Stimulated activated CD4-positive, alpha-beta T cell treated with anti-CD3 and anti-CD28 coated beads, Interleukin-12 subunit alpha, Interleukin-12 subunit beta, amount 100 ng/mL, for 4 hours (primary cell): Measurements from ENCODE around the gene GLRX.

Source experiments
- DNase-seq: peaks from one replicate; pipeline ENCODE4 v3.0.0-alpha.2; 2020

Gene GLRX, protein sequence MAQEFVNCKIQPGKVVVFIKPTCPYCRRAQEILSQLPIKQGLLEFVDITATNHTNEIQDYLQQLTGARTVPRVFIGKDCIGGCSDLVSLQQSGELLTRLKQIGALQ

DNA sequence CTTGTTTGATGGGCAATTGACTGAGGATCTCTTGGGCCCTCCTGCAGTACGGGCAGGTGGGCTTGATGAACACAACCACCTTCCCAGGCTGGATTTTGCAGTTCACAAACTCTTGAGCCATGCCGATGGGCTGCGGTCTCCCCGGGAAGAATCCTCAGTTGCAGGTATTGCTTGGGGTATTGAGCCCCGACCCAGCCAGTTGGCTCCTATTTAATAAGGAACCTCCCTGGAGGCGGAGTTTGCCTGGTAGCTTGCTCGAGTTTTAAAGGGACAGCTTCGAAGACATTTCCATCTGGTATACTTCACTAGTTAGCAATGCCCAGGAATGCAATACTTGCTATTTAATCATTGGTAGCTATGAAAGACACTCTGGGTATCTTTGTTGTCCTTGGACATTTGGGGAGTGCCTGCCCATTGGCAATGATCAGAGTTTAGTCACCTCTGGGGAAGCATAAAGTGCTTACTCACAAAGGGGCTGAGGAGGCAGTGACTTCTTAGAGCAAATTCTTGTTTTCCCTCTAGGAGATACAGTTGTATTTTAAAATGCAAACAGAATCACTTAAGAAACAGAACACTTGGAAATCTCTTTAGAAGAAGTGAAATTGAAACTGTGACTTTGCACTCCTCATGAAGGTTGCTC is at the start of gene GLRX:
TSS of gene GLRX (minus strand) at position 185 of the 640 bp plus-strand sequence. CDS start at position 121, 64 bp downstream.
- peak; percentile 27 for DNase-seq

DNA sequence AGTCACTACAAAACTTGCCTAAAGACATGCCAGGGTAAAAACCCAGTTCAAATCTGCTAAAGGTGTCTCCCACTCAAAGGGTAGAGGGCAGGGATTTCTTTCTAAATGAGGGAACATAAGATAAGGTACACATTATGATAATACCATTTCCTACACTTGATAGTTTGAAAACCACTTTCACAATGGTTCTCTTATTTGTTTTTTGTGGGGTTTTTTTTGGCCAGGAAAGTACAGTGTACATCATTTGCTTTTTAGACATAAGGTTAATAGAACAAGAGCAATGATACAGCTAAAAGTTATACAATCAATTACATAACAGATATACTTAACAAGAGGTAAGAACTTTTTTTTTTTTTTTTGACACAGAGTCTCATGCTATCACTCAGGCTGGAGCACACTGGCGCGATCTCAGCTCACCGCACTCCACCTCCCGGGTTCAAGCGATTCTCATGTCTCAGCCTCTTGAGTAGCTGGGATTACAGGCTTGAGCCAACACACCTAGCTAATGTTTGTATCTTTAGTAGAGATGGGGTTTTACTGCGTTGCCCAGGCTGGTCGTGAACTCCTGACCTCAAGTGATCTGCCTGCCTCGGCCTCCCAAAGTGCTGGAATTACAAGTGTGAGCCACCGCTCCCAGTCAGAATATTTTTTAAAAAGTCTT is 48.8 kb upstream of the GLRX start:
- no peak for DNase-seq

DNA sequence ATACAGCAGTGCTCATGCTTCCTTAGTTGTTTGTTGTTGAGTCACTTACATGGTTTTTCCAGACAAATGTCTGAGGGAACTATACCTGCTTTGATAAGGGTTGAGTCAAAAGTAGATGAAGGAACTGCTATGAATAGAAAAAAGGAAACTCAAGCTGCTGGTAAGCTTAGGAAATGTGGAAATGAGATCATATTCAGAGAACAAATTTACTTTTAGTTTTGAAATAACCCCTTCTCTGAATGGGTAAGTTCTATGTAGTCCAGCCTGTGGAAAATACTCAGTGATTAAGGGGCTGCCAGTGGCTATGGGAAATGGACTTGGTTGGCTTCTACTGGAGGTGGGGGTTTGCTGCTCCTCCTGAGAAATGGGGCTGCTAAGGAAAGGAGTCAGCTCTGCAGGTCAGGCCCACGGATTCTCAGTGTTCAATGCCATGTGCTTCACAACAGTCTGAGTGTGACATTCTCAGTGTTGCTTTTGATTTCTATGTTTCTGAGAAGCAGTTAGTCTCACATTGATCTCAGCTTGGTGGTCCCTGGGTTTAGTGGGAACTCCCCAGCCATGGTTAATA is 47.7 kb upstream of the GLRX start:
- DNase-seq = peak; percentile 42

DNA sequence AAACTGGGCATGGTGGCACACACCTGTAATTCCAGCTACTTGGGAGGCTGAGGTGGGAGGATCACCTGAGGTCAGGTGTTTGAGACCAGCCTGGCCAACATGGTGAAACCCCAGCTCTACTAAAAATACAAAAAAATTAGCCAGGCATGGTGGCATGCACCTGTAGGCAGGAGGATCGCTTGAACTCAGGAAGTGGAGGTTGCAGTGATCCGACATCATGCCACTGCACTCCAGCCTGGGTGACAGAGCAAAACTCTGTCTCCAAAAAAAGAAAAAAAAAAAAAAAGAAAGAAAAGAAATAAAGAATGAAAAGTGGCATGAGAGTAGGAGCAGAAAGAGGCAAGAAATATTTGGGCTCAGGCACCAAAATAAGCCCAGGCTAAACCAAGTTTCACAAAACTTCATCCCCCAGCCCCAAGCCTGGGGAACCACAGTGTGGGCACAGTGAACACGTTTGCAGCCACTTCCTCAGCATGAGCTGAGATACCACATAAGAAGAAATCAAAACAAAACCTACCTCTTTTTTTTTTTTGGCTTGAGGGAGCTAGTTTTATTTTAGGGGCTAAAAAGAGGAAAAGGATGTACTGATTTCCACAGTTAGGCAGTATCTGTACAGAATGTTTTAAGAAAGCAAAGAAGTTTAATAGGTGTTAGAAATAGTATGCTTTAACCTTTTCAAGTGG is 46.8 kb upstream of the GLRX start:
- DNase-seq = peak; percentile 28

DNA sequence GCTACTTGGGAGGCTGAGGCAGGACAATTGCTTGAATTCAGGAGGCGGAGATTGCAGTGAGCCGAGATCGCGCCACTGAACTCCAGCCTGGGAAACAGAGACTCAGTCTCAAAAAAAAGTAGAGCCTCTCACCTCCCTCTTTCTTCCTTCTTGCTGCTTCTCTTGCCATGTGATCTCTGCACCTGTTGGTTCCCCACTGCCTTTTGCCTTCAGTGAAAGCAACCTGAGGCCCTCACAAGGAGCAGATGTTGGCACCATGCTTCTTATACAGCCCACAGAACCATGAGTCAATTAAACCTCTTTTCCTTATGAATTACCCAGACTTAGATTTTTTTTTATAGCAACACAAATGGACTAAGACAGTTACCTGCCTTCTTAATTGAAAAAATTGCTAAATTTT is 45.6 kb upstream of the GLRX start:
- no peak for DNase-seq

DNA sequence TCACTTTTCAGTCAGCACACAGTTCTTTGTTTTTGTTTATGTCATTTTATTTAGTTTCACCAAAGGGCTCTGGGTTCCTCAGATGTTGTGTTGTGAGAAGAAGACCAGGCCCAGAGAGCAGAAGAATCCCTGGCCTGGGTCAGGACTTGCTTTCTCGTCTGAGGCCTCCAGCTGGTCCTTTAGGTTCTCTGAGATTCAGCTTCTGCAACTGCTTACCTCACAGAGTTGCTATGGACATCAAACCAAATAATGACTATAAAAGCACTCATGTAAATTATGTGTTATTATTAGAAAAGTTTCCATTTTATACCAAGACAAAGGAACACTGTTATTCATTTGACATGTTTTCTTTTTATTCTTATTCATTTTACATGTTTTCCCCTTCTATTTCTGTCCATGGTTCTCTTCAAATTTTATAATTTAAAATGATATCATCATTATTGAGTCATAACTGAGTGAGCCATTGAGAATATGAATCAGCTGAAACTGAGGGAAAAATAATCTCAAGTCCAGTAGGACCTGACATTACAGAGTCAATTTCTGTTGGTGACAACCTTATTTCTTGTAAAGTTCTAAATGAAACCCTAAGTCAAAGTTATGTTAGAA is 44.0 kb upstream of the GLRX start:
- no peak for DNase-seq

DNA sequence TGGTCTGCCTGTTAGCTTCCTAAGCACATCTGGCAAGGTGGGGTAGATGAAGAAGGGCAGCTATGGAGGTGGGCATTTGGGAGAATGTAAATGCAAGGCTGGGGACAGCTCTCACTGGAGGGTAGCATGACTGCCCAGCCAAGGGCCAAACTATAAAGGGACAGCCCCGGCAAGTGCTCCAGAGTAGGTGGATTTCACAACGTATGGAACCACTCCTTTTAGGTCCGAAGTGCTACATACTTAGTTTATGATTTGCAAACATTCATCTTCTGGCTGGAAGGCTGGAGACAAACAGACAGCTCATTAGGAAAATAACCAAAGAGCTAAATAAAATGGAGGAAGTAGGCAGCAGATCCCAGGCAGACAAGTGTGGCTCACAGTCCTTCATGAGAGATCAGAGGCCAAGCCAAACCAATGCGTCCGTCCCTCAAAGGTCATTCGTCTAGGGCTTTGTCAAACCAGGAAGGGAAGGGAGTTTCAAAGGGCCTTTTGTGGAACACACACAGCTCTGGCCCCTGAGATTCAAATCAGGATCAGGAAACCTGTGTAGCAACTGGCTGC is 42.5 kb upstream of the GLRX start:
- no peak for DNase-seq

DNA sequence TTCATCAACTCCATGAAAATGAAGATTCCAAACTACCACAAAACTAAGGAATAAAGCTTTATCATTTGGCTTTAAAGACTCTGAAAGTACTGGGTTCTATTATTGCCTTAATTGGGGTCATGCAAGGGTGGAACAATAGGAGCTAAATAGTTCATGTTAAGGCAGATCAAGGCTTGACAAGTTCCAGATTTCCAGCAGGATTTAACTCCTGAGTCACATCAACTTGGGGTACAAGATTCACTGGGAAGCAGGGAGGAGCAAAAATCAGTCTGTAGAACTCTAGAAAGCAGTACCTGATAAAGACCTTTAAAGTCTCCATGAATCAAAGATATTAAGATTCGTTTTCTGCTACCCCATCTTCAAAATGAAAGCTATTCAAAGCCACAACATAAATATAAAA is 41.9 kb upstream of the GLRX start:
- DNase-seq = no peak

DNA sequence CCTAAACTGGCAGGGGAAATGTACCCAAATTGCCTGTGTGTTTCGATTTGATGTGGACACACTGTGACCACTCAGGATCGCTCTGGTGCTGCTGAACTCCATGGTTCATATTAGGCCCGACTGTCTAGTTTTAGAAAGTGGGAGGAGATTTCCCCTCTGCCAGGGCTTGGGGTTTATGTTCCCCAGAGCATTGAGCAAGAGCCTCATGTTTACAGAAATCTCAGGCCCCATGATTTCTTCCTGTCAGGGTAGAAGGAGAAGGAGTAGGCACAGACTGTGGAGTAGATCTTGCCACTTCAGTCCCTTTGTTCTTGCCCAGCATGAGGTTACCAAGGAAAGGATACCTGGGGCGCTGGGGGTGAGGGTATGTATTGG is 40.8 kb upstream of the GLRX start:
- DNase-seq = no peak

DNA sequence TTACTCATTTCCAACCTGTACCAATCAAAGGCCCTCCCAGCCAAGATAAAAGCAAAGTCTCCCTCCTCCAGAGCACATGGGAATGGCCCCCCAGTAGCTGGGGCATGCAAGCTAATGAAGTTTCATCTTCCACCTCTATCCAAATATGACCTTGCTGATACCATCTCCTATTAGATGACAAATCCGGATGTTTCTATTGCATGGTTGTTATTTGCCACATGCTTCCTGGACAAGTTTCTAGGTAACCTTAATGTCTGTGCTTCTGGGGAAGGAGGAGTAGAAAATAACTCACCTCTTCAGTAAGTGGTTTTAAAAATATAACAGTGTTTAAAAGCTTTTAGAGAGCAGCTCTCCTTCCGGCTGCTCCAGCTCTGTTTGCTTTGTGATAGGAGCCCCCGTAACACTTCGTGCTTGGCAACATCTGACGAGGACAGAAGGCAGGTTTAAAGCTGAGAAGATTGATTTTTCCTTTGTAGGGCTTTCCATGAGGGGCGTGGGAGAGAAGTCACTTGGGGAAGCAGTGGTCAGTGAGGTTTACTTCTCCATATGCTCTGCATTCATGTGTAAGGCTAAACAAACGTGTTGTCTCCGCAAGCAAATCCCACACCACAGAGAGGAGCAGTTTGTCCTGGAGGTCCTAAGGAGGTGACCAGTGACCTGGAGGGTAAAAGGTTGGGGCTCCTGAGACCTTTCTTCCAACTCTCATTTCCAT is 40.3 kb upstream of the GLRX start:
- no peak for DNase-seq

DNA sequence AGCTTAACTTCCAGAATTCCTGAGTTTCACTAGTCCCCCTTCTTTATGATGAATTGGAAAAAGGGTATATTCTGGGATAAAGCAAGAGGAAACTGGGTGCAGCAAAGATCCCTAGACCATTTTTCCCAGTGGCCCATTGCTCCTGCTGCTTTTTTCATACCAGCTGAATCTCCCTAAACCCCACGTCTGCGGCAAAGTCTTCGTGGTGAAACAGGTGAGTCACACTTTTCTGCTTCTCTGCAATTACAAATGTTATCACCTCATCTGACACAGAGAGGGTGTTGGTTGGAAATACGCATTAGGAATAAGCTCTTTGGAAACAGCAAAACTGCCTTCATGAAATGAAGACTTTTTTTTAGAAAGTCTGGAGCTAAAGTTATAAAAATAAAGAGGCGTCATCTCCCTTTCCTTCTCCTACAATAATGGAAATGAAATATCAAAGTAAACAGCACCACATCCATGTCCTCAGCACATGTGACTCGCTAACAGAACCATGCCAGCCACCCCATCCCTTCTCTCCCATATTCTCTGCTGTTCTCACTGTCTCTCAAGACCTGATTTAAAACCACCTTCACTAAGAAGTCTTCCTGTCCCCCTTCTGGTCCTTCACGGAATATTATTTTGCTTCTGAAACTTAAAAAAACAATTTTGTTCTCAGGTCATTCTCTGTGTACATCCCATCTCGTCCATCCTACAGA is 39.5 kb upstream of the GLRX start:
- no peak for DNase-seq

DNA sequence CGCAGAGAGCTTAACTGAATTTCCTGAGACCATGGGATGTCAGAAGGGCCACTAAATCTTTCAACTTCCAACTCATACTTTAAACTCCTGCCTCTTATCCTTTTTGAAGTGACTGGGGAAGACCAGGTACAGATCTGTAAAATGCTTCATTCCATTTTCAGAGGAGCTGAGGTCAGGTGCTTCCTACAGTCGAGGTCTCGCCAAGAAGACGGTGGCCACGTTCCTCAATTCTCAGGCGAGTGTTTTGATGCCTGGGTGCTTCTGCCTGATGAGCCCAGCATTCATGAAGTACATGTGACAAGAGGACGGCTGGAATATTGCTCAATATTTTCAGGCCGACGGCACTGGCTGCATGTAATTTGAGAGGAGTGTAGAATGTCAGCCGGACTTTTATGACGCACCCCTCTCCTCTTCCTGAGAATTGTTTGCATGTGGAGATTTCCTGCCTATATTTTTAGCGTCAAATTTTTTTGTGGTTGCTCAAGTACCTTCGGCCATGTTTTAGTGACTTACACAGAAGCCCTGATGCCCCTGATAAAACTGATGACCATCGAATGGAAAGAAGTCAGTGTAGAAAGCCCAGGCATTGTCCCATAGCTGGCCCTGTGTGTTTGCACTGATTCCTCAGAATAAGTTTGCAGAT is 38.8 kb upstream of the GLRX start:
- no peak for DNase-seq

DNA sequence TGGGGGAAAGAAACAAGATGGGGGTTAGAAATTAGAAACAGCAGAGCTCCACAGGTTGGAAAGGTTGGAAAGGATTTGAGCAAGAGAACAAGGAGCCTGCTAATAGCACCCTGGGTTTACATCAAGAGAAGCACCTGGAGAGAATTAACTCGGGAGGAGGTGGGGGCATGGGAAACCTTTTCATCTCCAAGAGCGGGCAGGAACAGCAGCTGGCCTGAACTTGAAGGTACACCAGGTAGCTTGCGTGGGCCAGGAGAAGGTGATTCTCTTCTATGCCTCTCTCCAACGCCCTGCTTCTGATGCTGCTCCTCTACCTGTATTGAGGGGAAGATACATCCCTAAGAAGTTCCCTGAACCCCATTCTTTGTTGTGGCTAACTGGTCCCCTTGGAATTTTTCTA is 37.1 kb upstream of the GLRX start:
- no peak for DNase-seq

DNA sequence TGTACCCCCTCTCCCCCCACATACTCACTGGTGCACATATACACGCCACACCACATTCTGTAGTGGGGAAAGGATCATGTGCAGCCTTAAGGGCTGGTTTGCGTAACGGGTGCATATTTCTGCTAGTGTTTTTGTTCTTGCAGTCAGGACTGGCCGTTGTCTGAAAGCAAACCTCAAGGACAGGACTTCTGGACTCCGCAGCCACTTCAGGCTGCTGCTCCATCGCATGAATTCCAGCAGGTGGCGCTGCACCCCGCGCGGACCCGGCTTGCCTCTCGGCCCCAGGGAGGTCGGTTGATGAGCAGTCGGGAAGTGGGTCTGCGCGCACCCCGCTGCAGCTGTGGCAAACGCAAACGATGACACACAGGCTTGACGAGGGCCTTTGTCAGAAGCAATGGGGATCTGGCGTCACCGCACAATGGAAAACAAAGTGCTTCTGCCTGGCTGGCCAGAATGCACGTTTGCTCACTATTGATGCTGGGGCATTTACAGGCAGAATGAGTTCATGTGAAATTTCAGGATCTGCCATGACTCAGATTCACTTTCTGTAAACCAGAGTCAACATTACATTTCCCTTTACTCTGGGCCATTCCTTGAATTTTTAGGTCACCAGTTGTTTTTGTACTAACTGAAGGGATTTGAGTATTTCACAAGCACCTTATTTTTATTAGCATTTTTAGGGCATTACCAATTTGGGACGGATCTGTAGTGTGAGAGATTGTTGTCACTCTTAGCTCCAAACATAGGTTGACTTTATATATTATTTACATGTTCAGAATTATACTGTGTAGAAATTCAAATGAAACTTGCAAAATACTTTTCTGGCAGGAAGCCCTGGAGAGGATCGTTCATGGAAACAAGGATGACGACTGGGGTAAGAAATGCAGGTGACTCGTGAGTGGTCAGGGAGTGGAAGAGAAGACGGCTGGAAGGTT is 36.4 kb upstream of the GLRX start:
- DNase-seq = peak; percentile 90

DNA sequence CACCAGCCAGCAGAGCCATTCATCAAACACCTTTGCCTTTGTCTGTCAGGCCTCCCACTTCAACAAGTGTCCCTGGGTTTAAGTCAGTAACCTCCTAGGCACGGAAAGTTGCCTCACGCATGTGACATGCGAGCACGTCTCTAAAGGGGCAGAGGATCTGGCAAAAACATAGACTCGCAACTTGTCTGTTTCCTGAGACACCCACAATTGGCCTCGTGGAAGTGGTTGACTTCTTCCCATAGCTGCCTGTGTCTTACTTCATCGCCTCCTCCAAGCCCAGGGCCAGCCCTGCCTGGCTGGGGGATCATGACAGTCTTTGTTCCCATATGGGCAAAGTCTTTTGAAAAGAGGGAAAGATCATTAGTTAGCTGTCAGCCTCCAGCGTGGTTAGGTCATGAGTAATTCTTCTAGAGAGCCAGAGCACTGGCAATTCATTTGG is 35.5 kb upstream of the GLRX start:
- no peak for DNase-seq

DNA sequence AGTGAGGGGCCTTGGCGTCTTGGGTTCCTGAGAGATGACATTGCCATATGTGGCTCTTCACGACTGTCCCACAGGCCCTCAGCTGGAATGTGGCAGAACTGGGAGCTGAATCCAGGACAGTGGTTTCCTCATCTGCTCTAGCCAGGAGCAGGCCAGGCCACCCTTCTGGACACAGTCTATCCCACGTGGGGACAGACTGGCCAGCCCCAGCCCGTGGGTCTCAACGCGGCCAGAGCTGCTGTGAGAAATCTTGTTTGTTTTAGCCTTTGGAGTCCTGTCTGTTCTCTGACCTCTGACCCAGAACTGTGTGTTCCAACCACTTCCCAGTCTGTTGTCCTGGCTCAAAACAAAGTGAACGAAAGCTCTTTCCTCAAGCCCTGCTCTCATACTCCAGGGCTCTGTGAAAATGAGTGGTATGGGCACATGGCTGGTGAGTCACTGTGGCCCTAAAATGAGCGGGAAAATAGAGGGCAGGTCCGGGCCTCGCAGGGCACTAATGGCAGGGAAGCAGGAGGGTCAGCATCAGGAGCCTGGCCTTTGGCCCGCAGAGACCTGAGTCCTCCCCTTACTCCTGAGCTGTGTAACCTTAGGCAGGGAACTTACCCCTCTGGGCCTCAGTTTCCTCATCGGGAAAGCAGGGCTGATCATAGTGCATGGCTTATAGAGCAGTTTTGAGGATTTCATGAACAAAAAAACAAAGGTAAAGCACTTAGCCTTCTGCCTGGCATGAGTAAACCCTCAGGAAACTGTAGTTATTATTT is 34.8 kb upstream of the GLRX start:
- DNase-seq = no peak

DNA sequence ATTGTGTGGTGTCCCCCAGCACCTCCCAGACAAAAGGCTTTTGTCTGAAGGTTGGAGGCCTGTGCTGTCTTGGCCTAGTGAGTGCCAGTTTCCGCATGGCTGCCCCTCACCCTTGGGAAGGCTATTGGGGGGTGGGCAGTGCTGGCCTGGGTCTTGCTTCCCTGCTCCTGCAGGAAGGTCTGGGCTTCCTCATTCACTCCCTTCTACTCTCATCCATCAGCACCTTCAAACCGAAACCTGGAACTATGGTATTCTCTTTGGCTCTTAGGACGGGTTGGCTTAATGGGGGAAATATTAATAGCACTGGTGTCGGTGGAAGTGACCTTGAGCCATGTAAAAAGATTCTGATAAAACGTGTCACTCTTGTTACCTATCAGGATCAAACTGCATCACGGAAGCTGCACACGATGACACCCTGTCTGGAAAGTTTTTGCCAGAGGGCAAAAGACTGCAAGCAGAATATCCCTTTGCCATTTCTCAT is 34.0 kb upstream of the GLRX start:
- no peak for DNase-seq

DNA sequence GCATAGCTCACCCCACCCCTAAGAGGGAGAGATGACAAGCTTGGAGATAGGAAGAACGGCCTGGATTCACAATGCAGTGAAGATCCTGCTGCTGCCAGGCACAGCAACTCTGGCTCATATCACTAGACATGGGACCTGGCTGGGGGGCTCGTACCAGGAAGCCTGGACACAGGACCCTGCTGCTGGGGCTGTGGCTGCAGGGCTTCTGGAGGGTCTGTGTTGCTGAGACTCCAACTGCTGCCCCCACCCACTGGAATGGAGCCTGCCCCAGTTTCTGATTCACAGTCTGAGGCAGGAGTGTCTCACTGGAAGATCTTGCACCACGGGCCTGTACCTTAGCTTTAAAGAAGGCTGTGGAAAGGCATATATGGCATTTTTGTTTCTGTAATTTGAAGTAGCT is 31.0 kb upstream of the GLRX start:
- no peak for DNase-seq

DNA sequence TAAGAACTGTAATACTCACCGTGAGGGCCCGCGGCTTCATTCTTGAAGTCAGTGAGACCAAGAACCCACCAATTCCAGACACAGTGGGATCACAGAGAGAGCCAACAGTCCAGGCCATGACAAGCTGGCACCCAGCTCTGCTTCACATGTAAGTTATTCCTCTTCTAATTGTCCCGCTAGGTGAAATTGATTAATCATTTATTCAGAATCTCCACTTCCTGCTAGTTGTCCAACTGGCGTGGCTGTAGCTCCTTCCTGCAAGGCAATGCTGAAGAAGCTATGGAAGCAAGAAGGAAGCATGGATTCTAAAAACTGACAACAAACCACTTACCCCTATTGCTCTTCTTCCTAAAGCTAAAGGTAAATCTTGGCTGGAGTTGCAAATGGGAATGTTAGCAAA is 30.0 kb upstream of the GLRX start:
- no peak for DNase-seq
